NCI-H1436 (cell line): ENCODE data around the gene CMC2.

Experiments
- DNase-seq: peaks from one replicate; lab custom pipeline; 2025; lab: John Stamatoyannopoulos, UW

The CMC2 gene

GRCh38 chr16:80973991-80974390 lies 32.7 kb downstream of the CMC2 start:
- no peak for DNase-seq

GRCh38 chr16:80972611-80973010 lies 34.1 kb downstream of the CMC2 start:
- DNase-seq, result no peak

- DNase-seq, result no peak
Measured at GRCh38 chr16:80971819-80972218, 34.9 kb downstream of the CMC2 start.

- no peak for DNase-seq
Measured at GRCh38 chr16:80969114-80969484, 37.6 kb downstream of the CMC2 start.

GRCh38 chr16:80968386-80969113 lies 38.1 kb downstream of the CMC2 start:
- no peak for DNase-seq

GRCh38 chr16:80966617-80967016 lies 40.1 kb downstream of the CMC2 start:
- DNase-seq, result no peak

GRCh38 chr16:80964351-80964750 lies 42.3 kb downstream of the CMC2 start:
- DNase-seq, result no peak

GRCh38 chr16:80962879-80963278 lies 43.8 kb downstream of the CMC2 start:
- DNase-seq, result no peak

GRCh38 chr16:80958284-80958683 lies 48.4 kb downstream of the CMC2 start:
- no peak for DNase-seq

GRCh38 chr16:80954985-80955384 lies 51.7 kb downstream of the CMC2 start:
- no peak for DNase-seq

- no peak for DNase-seq
Measured at GRCh38 chr16:80948886-80949493, 57.7 kb downstream of the CMC2 start.

- no peak for DNase-seq
Measured at GRCh38 chr16:80947708-80948625, 58.7 kb downstream of the CMC2 start.

GRCh38 chr16:80947239-80947638 lies 59.4 kb downstream of the CMC2 start:
- no peak for DNase-seq

GRCh38 chr16:80946481-80946880 lies 60.2 kb downstream of the CMC2 start:
- DNase-seq, result no peak

- DNase-seq, result no peak
Measured at GRCh38 chr16:80940069-80940856, 66.4 kb downstream of the CMC2 start.

GRCh38 chr16:80938879-80939260 lies 67.8 kb downstream of the CMC2 start:
- no peak for DNase-seq

- DNase-seq, result no peak
Measured at GRCh38 chr16:80938004-80938878, 68.4 kb downstream of the CMC2 start.

- DNase-seq, result no peak
Measured at GRCh38 chr16:80936410-80936809, 70.3 kb downstream of the CMC2 start.

GRCh38 chr16:80935691-80936090 lies 71.0 kb downstream of the CMC2 start:
- DNase-seq, result no peak

- DNase-seq, result no peak
Measured at GRCh38 chr16:80932708-80933095, 74.0 kb downstream of the CMC2 start.
